H9 (cell line): Measurements from ENCODE around the gene ACOX3. TPM values are rescaled to one million over a fixed set of nuclear protein-coding genes. Genes with fewer than 3 reads are reported as not detected.

Experiments used
- DNase-seq: peaks from one replicate; pipeline ENCODE4 v3.0.0-alpha.2; 2017
- H2AFZ ChIP-seq: one replicate; pipeline ENCODE4 v1.6.1; 2013; ENCODE audit warnings: mild to moderate bottlenecking, low read length, control low read depth, moderate library complexity
- H2AK5ac ChIP-seq: 2 replicates; pipeline ENCODE4 v1.6.1; 2013; ENCODE audit warnings: low read length, control low read depth, mixed read lengths; ENCODE audit not compliant: insufficient read length
- H2BK120ac ChIP-seq: one replicate; pipeline ENCODE4 v1.6.1; 2013; ENCODE audit warnings: low read depth, mild to moderate bottlenecking, low read length, control low read depth, inconsistent platforms; ENCODE audit not compliant: poor library complexity, severe bottlenecking
- H2BK12ac ChIP-seq: 2 replicates; pipeline ENCODE4 v1.6.1; 2013; ENCODE audit warnings: low read length, control low read depth, mixed read lengths, low read depth; ENCODE audit not compliant: insufficient read length
- H2BK15ac ChIP-seq: 2 replicates; pipeline ENCODE4 v1.6.1; 2013; ENCODE audit warnings: low read depth, low read length, control low read depth
- H2BK20ac ChIP-seq: one replicate; pipeline ENCODE4 v1.6.1; 2013; ENCODE audit warnings: low read depth, mild to moderate bottlenecking, low read length, control low read depth, inconsistent platforms; ENCODE audit not compliant: poor library complexity, severe bottlenecking
- H2BK5ac ChIP-seq: 2 replicates; pipeline ENCODE4 v1.6.1; 2013; ENCODE audit warnings: low read length, control low read depth, mixed read lengths; ENCODE audit not compliant: insufficient read length
- H3K14ac ChIP-seq: 2 replicates; pipeline ENCODE4 v1.6.1; 2013; ENCODE audit warnings: low read length, control low read depth; ENCODE audit not compliant: insufficient read depth
- H3K18ac ChIP-seq: 2 replicates; pipeline ENCODE4 v1.6.1; 2013; ENCODE audit warnings: low read depth, mild to moderate bottlenecking, mixed read lengths, low read length, control low read depth; ENCODE audit not compliant: insufficient read length
- H3K23ac ChIP-seq: 2 replicates; pipeline ENCODE4 v1.6.1; 2013; ENCODE audit warnings: low read length, control low read depth, mixed read lengths, low read depth; ENCODE audit not compliant: insufficient read length
- H3K23me2 ChIP-seq: 2 replicates; pipeline ENCODE4 v1.6.1; 2013; ENCODE audit warnings: low read depth, mild to moderate bottlenecking, mixed read lengths, low read length, control low read depth; ENCODE audit not compliant: insufficient read length, poor library complexity, severe bottlenecking
- H3K27ac ChIP-seq: 2 replicates; pipeline ENCODE4 v1.5.1; 2013; ENCODE audit warnings: low read length, control low read depth, mixed read lengths, low read depth; ENCODE audit not compliant: insufficient read length
- H3K27me3 ChIP-seq: 2 replicates; pipeline ENCODE4 v1.6.1; 2013; ENCODE audit warnings: low read length, control low read depth, inconsistent platforms; ENCODE audit not compliant: insufficient read depth
- H3K4ac ChIP-seq: 2 replicates; pipeline ENCODE4 v1.6.1; 2013; ENCODE audit warnings: low read depth, mild to moderate bottlenecking, control low read depth, inconsistent platforms, low read length, moderate library complexity
- H3K4me1 ChIP-seq: 2 replicates; pipeline ENCODE4 v1.6.1; 2013; ENCODE audit warnings: low read length, control low read depth, inconsistent platforms; ENCODE audit not compliant: insufficient read depth
- H3K4me2 ChIP-seq: 2 replicates; pipeline ENCODE4 v1.6.1; 2013; ENCODE audit warnings: low read length, control low read depth, mixed read lengths; ENCODE audit not compliant: insufficient read length, insufficient read depth
- H3K56ac ChIP-seq: 2 replicates; pipeline ENCODE4 v1.6.1; 2013; ENCODE audit warnings: low read depth, mild to moderate bottlenecking, mixed read lengths, low read length, control low read depth; ENCODE audit not compliant: insufficient read length
- H3K79me1 ChIP-seq: 2 replicates; pipeline ENCODE4 v1.6.1; 2013; ENCODE audit warnings: low read depth, mild to moderate bottlenecking, moderate library complexity, low read length, control low read depth, inconsistent platforms; ENCODE audit not compliant: insufficient read depth, poor library complexity, severe bottlenecking
- H3K79me2 ChIP-seq: 2 replicates; pipeline ENCODE4 v1.6.1; 2013; ENCODE audit warnings: low read length, control low read depth, inconsistent platforms; ENCODE audit not compliant: insufficient read depth
- H3K9ac ChIP-seq: 2 replicates; pipeline ENCODE4 v1.6.1; 2013; ENCODE audit warnings: low read length, control low read depth, mixed read lengths; ENCODE audit not compliant: insufficient read length; ENCODE audit errors: extremely low read depth
- H3K9me3 ChIP-seq: one replicate; pipeline ENCODE4 v1.6.1; 2013; ENCODE audit warnings: low read depth, low read length, inconsistent platforms; ENCODE audit not compliant: control insufficient read depth
- H3T11ph ChIP-seq: one replicate; pipeline ENCODE4 v1.6.1; 2013; ENCODE audit warnings: mild to moderate bottlenecking, low read length, control low read depth, inconsistent platforms
- H4K20me1 ChIP-seq: one replicate; pipeline ENCODE4 v1.6.1; 2013; ENCODE audit not compliant: control insufficient read depth, insufficient read length, insufficient read depth
- H4K5ac ChIP-seq: 2 replicates; pipeline ENCODE4 v1.6.1; 2013; ENCODE audit warnings: low read depth, mild to moderate bottlenecking, mixed read lengths, low read length, control low read depth; ENCODE audit not compliant: insufficient read length
- H4K8ac ChIP-seq: replicated peaks from 2 replicates; pipeline ENCODE4 v1.6.1; 2013; ENCODE audit warnings: low read length, control low read depth, mixed read lengths, low read depth; ENCODE audit not compliant: insufficient read length
- H4K91ac ChIP-seq: 2 replicates; pipeline ENCODE4 v1.6.1; 2013; ENCODE audit warnings: low read depth, mild to moderate bottlenecking, moderate library complexity, mixed read lengths, low read length, control low read depth; ENCODE audit not compliant: insufficient read length
- H3K27ac Mint-ChIP-seq, 3 experiments: 2 replicates in 2 of 3; 3 replicates in 1 of 3; pipeline ENCODE4 v1.8.0; 2020 to 2021; ENCODE audit warnings: mixed read lengths in 3 of 3, mild to moderate bottlenecking in 1 of 3, moderate library complexity in 1 of 3
- H3K27me3 Mint-ChIP-seq: 2 replicates; pipeline ENCODE4 v1.8.0; 2021; ENCODE audit warnings: low read depth, mild to moderate bottlenecking, moderate library complexity, mixed read lengths
- H3K36me3 Mint-ChIP-seq, 3 experiments: 2 replicates in 2 of 3; 3 replicates in 1 of 3; pipeline ENCODE4 v1.8.0; 2020 to 2021; ENCODE audit warnings: low read depth in 3 of 3, mixed read lengths in 3 of 3; ENCODE audit not compliant: insufficient read depth in 1 of 3
- H3K4me1 Mint-ChIP-seq, 2 experiments: 2 replicates each; pipeline ENCODE4 v1.8.0; 2020; ENCODE audit warnings: mixed read lengths in 2 of 2
- H3K4me3 Mint-ChIP-seq, 2 experiments: 2 replicates in 1 of 2; 3 replicates in 1 of 2; pipeline ENCODE4 v1.8.0; 2020 to 2021; ENCODE audit warnings: mild to moderate bottlenecking in 2 of 2, mixed read lengths in 2 of 2, moderate library complexity in 1 of 2
- H3K9me3 Mint-ChIP-seq, 2 experiments: 2 replicates in 1 of 2; 3 replicates in 1 of 2; pipeline ENCODE4 v1.8.0; 2020; ENCODE audit warnings: mild to moderate bottlenecking in 2 of 2, mixed read lengths in 2 of 2, moderate library complexity in 1 of 2
- WGBS: extraction: QIAGEN DNeasy Blood & Tissue Kit; methylation state at CpG from one replicate; pipeline ENCODE4 v1.1.7; 2013; ENCODE audit warnings: missing lambda C conversion rate, low lambda C conversion rate, mixed read lengths; ENCODE audit not compliant: insufficient read length; ENCODE audit errors: extremely low coverage; 5-methylcytosine and 5-hydroxymethylcytosine counted together
- total RNA-seq: library from RNA; stranded (reverse); gene quantifications from 2 replicates; pipeline ENCODE4 v1.2.1, GENCODE V29; 2021
- TF ChIP-seq, protein P1 (sequence below): fragments of 200-600 bp; sonication (generic); conservative IDR thresholded peaks from 3 replicates; pipeline ENCODE4 v1.8.0; 2021; ENCODE audit warnings: antibody characterized with exemption, mild to moderate bottlenecking

Gene ACOX3
- total RNA-seq, 1 experiment from 2014 or later, result 13.8 TPM

- no peak overlapping the region for H3K27ac ChIP-seq
Observed at GRCh38 chr4:8383016-8383415, 57.5 kb downstream of the ACOX3 start.

More at GRCh38 chr4:8383016-8383415, 57.5 kb downstream of the ACOX3 start:
- 0 out of 2 replicates have a peak, but pooled peaks cover 2% of the 10 kb centered on the region for H3K4me1 ChIP-seq
- H2AK5ac ChIP-seq, result no peak overlapping the region
- H3K9me3 ChIP-seq, result no peaks in the 10 kb centered on the region
- no peaks in the 10 kb centered on the region for H3K79me1 ChIP-seq
- no peak for DNase-seq
- no peak overlapping the region for H4K8ac ChIP-seq
- no peak overlapping the region for H2BK15ac ChIP-seq
- no peak overlapping the region; the same call in 1 of the 2 replicates for H3K14ac ChIP-seq
- no peak overlapping the region for H2BK20ac ChIP-seq
- WGBS, result no CpG with 5 or more reads among the region's 14 CpGs
- no peak overlapping the region for H4K91ac ChIP-seq
- peaks cover 3 to 6% (median 6%) of the 10 kb centered on the region in 3 experiments; a peak in 3 of 7 replicates for H3K36me3 Mint-ChIP-seq
- H3K9me3 Mint-ChIP-seq, result no peaks in the 10 kb centered on the region
- no peak overlapping the region for H2AFZ ChIP-seq
- no peak overlapping the region for H3K4ac ChIP-seq
- no peaks in the 10 kb centered on the region for H3K23me2 ChIP-seq
- no peak overlapping the region for H2BK120ac ChIP-seq
- H2BK12ac ChIP-seq, result no peak overlapping the region
- H3K4me2 ChIP-seq, result no peak overlapping the region
- no peak overlapping the region for H3K56ac ChIP-seq
- no peak overlapping the region for H2BK5ac ChIP-seq
- H3K4me3 Mint-ChIP-seq, result no peak overlapping the region
- H3K27me3 Mint-ChIP-seq, result no peaks in the 10 kb centered on the region; the same call in 1 of the 2 replicates
- H3T11ph ChIP-seq, result no peak overlapping the region
- no peaks in the 10 kb centered on the region for H4K20me1 ChIP-seq
- H3K18ac ChIP-seq, result no peak overlapping the region
- no peak overlapping the region for H4K5ac ChIP-seq
- peaks cover 3 to 4% of the 10 kb centered on the region in 2 experiments; a peak in 2 of 4 replicates for H3K4me1 Mint-ChIP-seq
- no peaks in the 10 kb centered on the region for H3K79me2 ChIP-seq
- no peaks in the 10 kb centered on the region for H3K27me3 ChIP-seq
- H3K27ac Mint-ChIP-seq, result no peak overlapping the region
- H3K9ac ChIP-seq, result no peak overlapping the region
- TF ChIP-seq, protein P1, sequence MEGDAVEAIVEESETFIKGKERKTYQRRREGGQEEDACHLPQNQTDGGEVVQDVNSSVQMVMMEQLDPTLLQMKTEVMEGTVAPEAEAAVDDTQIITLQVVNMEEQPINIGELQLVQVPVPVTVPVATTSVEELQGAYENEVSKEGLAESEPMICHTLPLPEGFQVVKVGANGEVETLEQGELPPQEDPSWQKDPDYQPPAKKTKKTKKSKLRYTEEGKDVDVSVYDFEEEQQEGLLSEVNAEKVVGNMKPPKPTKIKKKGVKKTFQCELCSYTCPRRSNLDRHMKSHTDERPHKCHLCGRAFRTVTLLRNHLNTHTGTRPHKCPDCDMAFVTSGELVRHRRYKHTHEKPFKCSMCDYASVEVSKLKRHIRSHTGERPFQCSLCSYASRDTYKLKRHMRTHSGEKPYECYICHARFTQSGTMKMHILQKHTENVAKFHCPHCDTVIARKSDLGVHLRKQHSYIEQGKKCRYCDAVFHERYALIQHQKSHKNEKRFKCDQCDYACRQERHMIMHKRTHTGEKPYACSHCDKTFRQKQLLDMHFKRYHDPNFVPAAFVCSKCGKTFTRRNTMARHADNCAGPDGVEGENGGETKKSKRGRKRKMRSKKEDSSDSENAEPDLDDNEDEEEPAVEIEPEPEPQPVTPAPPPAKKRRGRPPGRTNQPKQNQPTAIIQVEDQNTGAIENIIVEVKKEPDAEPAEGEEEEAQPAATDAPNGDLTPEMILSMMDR, result no peak
- H3K23ac ChIP-seq, result no peak overlapping the region
